Esophagus squamous epithelium (tissue), 4 donors: ENCODE results near the gene SHISA2.

Source experiments
- POLR2A ChIP-seq, 4 donors: fragments of 450-650 bp; IDR thresholded peaks; one replicate each; pipeline ENCODE4 v1.6.1; 2017; ENCODE audit warnings: antibody characterized with exemption in 4 of 4, mild to moderate bottlenecking in 4 of 4, moderate library complexity in 3 of 4
- TF ChIP-seq, protein P1 (sequence below), 6 experiments: fragments of 450-650 bp in 4 of 6; fragments of 200-600 bp in 2 of 6; sonication (generic) in 2 of 6; IDR thresholded peaks; one replicate each; pipeline ENCODE4 v1.5.1; 2016 to 2019; ENCODE audit warnings: antibody characterized with exemption in 6 of 6, mild to moderate bottlenecking in 4 of 6, moderate library complexity in 4 of 6

DNA sequence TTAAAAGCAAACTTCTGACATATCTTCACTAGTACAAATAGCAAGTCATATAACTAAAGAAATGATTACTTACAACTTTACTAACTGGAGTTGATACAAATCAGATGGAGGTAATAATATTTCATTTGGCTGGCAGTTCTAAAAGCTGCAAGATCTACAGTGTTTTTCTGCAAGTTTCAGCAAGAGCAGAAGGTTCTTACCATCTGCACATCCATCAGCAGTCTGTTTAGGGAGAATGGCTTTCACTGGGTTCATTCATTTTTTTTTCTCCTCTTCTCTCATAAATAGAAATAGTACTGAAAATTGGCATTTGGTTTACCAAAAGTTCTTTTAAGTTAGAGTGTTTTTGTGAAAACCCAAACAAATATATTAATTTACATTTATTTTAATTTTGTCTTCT lies 3.1 kb upstream of the SHISA2 start:
- TF ChIP-seq, protein P1, sequence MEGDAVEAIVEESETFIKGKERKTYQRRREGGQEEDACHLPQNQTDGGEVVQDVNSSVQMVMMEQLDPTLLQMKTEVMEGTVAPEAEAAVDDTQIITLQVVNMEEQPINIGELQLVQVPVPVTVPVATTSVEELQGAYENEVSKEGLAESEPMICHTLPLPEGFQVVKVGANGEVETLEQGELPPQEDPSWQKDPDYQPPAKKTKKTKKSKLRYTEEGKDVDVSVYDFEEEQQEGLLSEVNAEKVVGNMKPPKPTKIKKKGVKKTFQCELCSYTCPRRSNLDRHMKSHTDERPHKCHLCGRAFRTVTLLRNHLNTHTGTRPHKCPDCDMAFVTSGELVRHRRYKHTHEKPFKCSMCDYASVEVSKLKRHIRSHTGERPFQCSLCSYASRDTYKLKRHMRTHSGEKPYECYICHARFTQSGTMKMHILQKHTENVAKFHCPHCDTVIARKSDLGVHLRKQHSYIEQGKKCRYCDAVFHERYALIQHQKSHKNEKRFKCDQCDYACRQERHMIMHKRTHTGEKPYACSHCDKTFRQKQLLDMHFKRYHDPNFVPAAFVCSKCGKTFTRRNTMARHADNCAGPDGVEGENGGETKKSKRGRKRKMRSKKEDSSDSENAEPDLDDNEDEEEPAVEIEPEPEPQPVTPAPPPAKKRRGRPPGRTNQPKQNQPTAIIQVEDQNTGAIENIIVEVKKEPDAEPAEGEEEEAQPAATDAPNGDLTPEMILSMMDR (IDR thresholded peaks at IDR 0.05), result no peak
- no peak for TF ChIP-seq POLR2A (IDR thresholded peaks at IDR 0.05)
